Mesothelial cell of epicardium (in vitro differentiated cells): ENCODE data around the gene ARSI. TPM values are rescaled to one million over a fixed set of nuclear protein-coding genes. Genes with fewer than 3 reads are reported as not detected.

ENCODE experiments used
- DNase-seq, 2 experiments: peaks; one replicate each; pipeline ENCODE4 v3.0.0; 2021; ENCODE audit warnings: low spot score in 2 of 2; ENCODE audit not compliant: unreplicated experiment in 2 of 2
- H3K27ac Mint-ChIP-seq: 2 replicates; pipeline ENCODE4 v1.8.0; 2021; ENCODE audit warnings: mixed read lengths
- H3K27me3 Mint-ChIP-seq: 2 replicates; pipeline ENCODE4 v1.8.0; 2021; ENCODE audit warnings: low read depth, mixed read lengths
- H3K36me3 Mint-ChIP-seq: 2 replicates; pipeline ENCODE4 v1.8.0; 2021; ENCODE audit warnings: mixed read lengths
- H3K4me1 Mint-ChIP-seq: 2 replicates; pipeline ENCODE4 v1.8.0; 2021; ENCODE audit warnings: mixed read lengths
- H3K4me3 Mint-ChIP-seq: 2 replicates; pipeline ENCODE4 v1.8.0; 2021; ENCODE audit warnings: mild to moderate bottlenecking, moderate library complexity, mixed read lengths
- H3K9me3 Mint-ChIP-seq: 2 replicates; pipeline ENCODE4 v1.8.0; 2021; ENCODE audit warnings: mixed read lengths
- CTCF ChIP-seq: fragments of 200-600 bp; sonication (generic); IDR thresholded peaks from one replicate; pipeline ENCODE4 v1.5.0; 2021; ENCODE audit warnings: antibody characterized with exemption; ENCODE audit not compliant: unreplicated experiment
- total RNA-seq: library from RNA; stranded (reverse); gene quantifications from 3 replicates; pipeline ENCODE4 v1.2.1, GENCODE V29; 2021

The ARSI gene
- total RNA-seq, 1 donor from 2014 or later: 18.8 TPM

- Mint-ChIP-seq H3K27me3 (no peaks in the 10 kb centered on the region), H3K4me3 (no peak within 1 kb of the TSS)
- no peak for DNase-seq
Observed at GRCh38 chr5:150289551-150290390, 12.9 kb downstream of the ARSI start, which contains the start of gene CAMK2A. Gene CAMK2A, minus strand, starts transcription at chr5:150289773. Its CDS starts 148 bp downstream, at chr5:150289625.

DNA sequence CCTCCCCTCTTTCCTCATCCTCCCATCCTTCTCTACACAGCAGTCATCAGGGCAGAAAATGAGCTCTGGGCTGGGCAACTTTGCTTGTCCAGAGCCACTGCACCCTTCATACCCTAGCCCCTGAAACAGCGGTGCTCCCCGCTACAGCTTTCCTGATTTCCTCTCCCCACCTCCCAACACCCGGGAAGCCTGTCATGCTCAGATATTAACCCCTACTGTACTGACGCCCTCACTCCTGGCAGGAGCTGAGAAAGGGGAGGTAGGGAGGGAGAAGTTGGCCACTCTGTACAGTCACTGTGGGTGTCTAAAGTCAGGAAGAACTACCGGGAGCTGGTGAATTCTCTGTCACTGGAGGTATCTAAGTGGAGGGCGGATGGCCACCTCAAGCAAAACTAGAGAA lies 13.9 kb downstream of the ARSI start:
- H3K27me3 Mint-ChIP-seq: no peaks in the 10 kb centered on the region

More at GRCh38 chr5:150289551-150290390, 12.9 kb downstream of the ARSI start, which contains the start of gene CAMK2A:
- H3K9me3 Mint-ChIP-seq: no peaks in the 10 kb centered on the region
- H3K4me1 Mint-ChIP-seq: peaks cover 10% of the 10 kb centered on the region
- peak within 1 kb of the TSS; percentile 51 for H3K27ac Mint-ChIP-seq
- H3K36me3 Mint-ChIP-seq: no peaks in the 10 kb centered on the region
- no peak for TF ChIP-seq CTCF

DNA sequence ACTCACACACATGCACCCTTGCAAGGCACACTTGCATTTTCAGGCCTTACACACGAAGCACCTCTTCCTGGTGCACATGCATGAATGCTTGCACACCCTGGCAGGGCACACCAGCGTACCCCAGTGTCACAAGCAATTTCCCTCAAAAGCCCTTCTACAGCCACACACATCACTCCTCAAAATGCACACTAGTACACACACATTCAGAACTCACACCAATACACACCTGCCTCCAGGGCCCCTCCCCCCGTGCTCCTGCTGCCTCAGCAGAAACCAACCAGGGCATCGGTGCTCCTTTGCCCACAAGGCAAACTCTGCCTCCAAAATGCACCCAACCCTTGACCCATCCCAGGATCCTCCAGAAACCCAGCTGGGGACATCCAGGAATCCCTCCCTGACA lies 14.3 kb downstream of the ARSI start:
- no peaks in the 10 kb centered on the region for H3K36me3 Mint-ChIP-seq
- no peaks in the 10 kb centered on the region for H3K27me3 Mint-ChIP-seq
- H3K4me1 Mint-ChIP-seq: peaks cover 7% of the 10 kb centered on the region
- no peak for TF ChIP-seq CTCF
- H3K27ac Mint-ChIP-seq: no peak overlapping the region
- DNase-seq: no peak
- H3K4me3 Mint-ChIP-seq: no peak overlapping the region
- no peaks in the 10 kb centered on the region for H3K9me3 Mint-ChIP-seq

More for the DNA sequence above, 13.9 kb downstream of the ARSI start:
- DNase-seq: no peak
- Mint-ChIP-seq H3K36me3 (no peaks in the 10 kb centered on the region), H3K4me1 (peaks cover 10% of the 10 kb centered on the region), H3K27ac (no peak overlapping the region), H3K4me3 (no peak overlapping the region), H3K9me3 (no peaks in the 10 kb centered on the region)
- TF ChIP-seq CTCF: no peak

- H3K36me3 Mint-ChIP-seq: no peaks in the 10 kb centered on the region
- no peak overlapping the region for H3K4me3 Mint-ChIP-seq
- no peak overlapping the region for H3K27ac Mint-ChIP-seq
- no peak for TF ChIP-seq CTCF
- H3K9me3 Mint-ChIP-seq: no peaks in the 10 kb centered on the region
- no peaks in the 10 kb centered on the region for H3K27me3 Mint-ChIP-seq
- H3K4me1 Mint-ChIP-seq: peaks cover 2% of the 10 kb centered on the region
- DNase-seq: no peak
Observed at GRCh38 chr5:150286820-150287219, 15.9 kb downstream of the ARSI start.

DNA sequence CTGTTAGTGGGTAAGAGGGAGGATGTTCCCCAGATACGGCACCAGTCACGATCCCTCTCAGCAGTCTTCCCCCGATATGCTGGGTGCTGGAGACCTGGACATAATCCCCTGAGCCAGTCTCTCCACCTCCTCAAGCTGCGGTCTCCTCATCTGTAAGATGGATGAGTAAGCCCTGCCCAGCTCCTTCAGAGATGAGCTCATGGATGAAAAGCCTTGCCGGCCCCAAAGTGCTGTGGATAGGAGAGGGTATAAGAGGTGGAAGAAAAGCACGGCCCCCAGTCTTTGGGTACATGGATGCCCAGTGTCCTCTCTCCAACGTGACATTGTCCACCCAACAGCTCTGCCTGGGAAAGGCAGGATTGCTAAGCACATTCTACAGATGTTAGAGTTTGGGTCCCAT lies 17.6 kb downstream of the ARSI start:
- no peak for TF ChIP-seq CTCF
- Mint-ChIP-seq H3K36me3 (no peaks in the 10 kb centered on the region), H3K9me3 (no peaks in the 10 kb centered on the region), H3K4me1 (peaks cover 7% of the 10 kb centered on the region), H3K27ac (no peak overlapping the region), H3K4me3 (no peak overlapping the region), H3K27me3 (no peaks in the 10 kb centered on the region)
- DNase-seq: no peak
